Mesothelial cell of epicardium (in vitro differentiated cells): Measurements from ENCODE around the gene LIPG. TPM values are rescaled to one million over a fixed set of nuclear protein-coding genes. Genes with fewer than 3 reads are reported as not detected.

ENCODE experiments used
- DNase-seq, 2 experiments: peaks; one replicate each; pipeline ENCODE4 v3.0.0; 2021; ENCODE audit warnings: low spot score in 2 of 2; ENCODE audit not compliant: unreplicated experiment in 2 of 2
- H3K27ac Mint-ChIP-seq: 2 replicates; pipeline ENCODE4 v1.8.0; 2021; ENCODE audit warnings: mixed read lengths
- H3K27me3 Mint-ChIP-seq: 2 replicates; pipeline ENCODE4 v1.8.0; 2021; ENCODE audit warnings: low read depth, mixed read lengths
- H3K36me3 Mint-ChIP-seq: 2 replicates; pipeline ENCODE4 v1.8.0; 2021; ENCODE audit warnings: mixed read lengths
- H3K4me1 Mint-ChIP-seq: 2 replicates; pipeline ENCODE4 v1.8.0; 2021; ENCODE audit warnings: mixed read lengths
- H3K4me3 Mint-ChIP-seq: 2 replicates; pipeline ENCODE4 v1.8.0; 2021; ENCODE audit warnings: mild to moderate bottlenecking, moderate library complexity, mixed read lengths
- H3K9me3 Mint-ChIP-seq: 2 replicates; pipeline ENCODE4 v1.8.0; 2021; ENCODE audit warnings: mixed read lengths
- CTCF ChIP-seq: fragments of 200-600 bp; sonication (generic); IDR thresholded peaks from one replicate; pipeline ENCODE4 v1.5.0; 2021; ENCODE audit warnings: antibody characterized with exemption; ENCODE audit not compliant: unreplicated experiment
- total RNA-seq: library from RNA; stranded (reverse); gene quantifications from 3 replicates; pipeline ENCODE4 v1.2.1, GENCODE V29; 2021

The LIPG gene
- total RNA-seq, 1 donor from 2014 or later, result 26.0 TPM

- Mint-ChIP-seq H3K36me3 (peaks cover 4% of the 10 kb centered on the region), H3K4me1 (peaks cover 3% of the 10 kb centered on the region), H3K27ac (no peak overlapping the region), H3K9me3 (peaks cover 12% of the 10 kb centered on the region), H3K27me3 (no peaks in the 10 kb centered on the region), H3K4me3 (no peak overlapping the region)
- no peak for DNase-seq
- no peak for TF ChIP-seq CTCF
Measured at GRCh38 chr18:49597157-49597931, 35.5 kb downstream of the LIPG start.

- H3K27ac Mint-ChIP-seq, result no peak overlapping the region
- DNase-seq, result no peak
- H3K4me3 Mint-ChIP-seq, result no peak overlapping the region
- H3K36me3 Mint-ChIP-seq, result peaks cover 6% of the 10 kb centered on the region
- no peaks in the 10 kb centered on the region for H3K27me3 Mint-ChIP-seq
- TF ChIP-seq CTCF, result no peak
- peaks cover 28% of the 10 kb centered on the region for H3K9me3 Mint-ChIP-seq
- H3K4me1 Mint-ChIP-seq, result peaks cover 3% of the 10 kb centered on the region
Measured at GRCh38 chr18:49601211-49601610, 39.4 kb downstream of the LIPG start.

- Mint-ChIP-seq H3K36me3 (peaks cover 2% of the 10 kb centered on the region), H3K27me3 (peaks cover 18% of the 10 kb centered on the region), H3K4me3 (no peak overlapping the region), H3K4me1 (peaks cover 21% of the 10 kb centered on the region), H3K27ac (no peak overlapping the region), H3K9me3 (peaks cover 21% of the 10 kb centered on the region)
- no peak for TF ChIP-seq CTCF
- DNase-seq, result no peak
Measured at GRCh38 chr18:49608366-49609255, 46.8 kb downstream of the LIPG start.

- Mint-ChIP-seq H3K27me3 (peaks cover 18% of the 10 kb centered on the region), H3K27ac (no peak overlapping the region), H3K4me3 (no peak overlapping the region), H3K4me1 (peaks cover 28% of the 10 kb centered on the region), H3K36me3 (peaks cover 2% of the 10 kb centered on the region), H3K9me3 (peaks cover 21% of the 10 kb centered on the region)
- no peak for DNase-seq
- TF ChIP-seq CTCF, result no peak
Measured at GRCh38 chr18:49609256-49610021, 47.6 kb downstream of the LIPG start.

- no peak for TF ChIP-seq CTCF
- Mint-ChIP-seq H3K27me3 (peaks cover 19% of the 10 kb centered on the region), H3K27ac (no peak overlapping the region), H3K4me3 (no peak overlapping the region), H3K9me3 (peaks cover 17% of the 10 kb centered on the region), H3K4me1 (peaks cover 31% of the 10 kb centered on the region), H3K36me3 (no peaks in the 10 kb centered on the region)
- no peak for DNase-seq
Measured at GRCh38 chr18:49610022-49610445, 48.2 kb downstream of the LIPG start.
